Mammary epithelial cell (primary cell): ENCODE results near the gene KRTAP2-3.

Experiments
- CTCF ChIP-seq, 2 donors: IDR thresholded peaks in 1 of 2; conservative IDR thresholded peaks in 1 of 2; 2 replicates each; pipeline ENCODE4 v1.5.1; 2011 to 2012; ENCODE audit warnings: inconsistent platforms in 2 of 2, low read length in 2 of 2, mild to moderate bottlenecking in 2 of 2, control low read depth in 1 of 2, low read depth in 1 of 2; ENCODE audit not compliant: insufficient read depth in 1 of 2; ENCODE audit errors: extremely low read depth in 1 of 2
- EZH2 ChIP-seq: IDR thresholded peaks from 2 replicates; pipeline ENCODE4 v1.6.1; 2012; ENCODE audit warnings: low read length, inconsistent platforms, borderline replicate concordance

- TF ChIP-seq EZH2 (no peak), CTCF (conservative IDR thresholded peaks at IDR 0.05 in 1 of 2, IDR thresholded peaks at IDR 0.05 in 1 of 2; ENCODE audit: extremely low read depth in 1 of 2, insufficient read depth in 1 of 2, low read depth in 1 of 2, low read length in 2 of 2) (no peak)
Measured at GRCh38 chr17:41071606-41072360, 11.9 kb upstream of the KRTAP2-3 start.
